ENCODE results near the gene DNMBP.

The DNMBP gene

GRCh38 chr10:100009793-100010676, at the start of gene DNMBP:
Gene DNMBP (minus strand): TSS chr10:100009947. CDS start chr10:99972124, 37,823 bp downstream.
- DNase-seq: peak; percentile 85

DNA sequence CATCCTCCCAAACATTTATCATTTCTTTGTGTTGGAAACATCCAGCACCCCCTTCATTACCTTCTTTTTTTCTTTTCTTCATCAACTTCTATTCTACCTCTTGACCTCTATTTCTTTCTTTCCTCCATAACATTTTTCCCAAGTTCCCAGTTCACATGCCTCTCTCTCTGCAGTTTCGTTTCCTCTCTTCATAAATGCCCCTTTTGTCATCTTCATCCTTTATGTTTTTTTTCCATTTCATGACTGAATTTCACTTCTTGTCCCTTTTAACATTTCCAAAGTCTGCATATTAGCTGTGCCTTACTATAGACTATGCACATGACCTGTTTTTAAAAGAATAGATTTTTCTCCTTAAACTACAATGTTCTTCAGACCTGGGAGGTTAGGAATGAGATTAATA, 48.2 kb upstream of the DNMBP start:
- DNase-seq: no peak

- no peak for DNase-seq
Observed at GRCh38 chr10:100053686-100054460, 44.1 kb upstream of the DNMBP start.

DNA sequence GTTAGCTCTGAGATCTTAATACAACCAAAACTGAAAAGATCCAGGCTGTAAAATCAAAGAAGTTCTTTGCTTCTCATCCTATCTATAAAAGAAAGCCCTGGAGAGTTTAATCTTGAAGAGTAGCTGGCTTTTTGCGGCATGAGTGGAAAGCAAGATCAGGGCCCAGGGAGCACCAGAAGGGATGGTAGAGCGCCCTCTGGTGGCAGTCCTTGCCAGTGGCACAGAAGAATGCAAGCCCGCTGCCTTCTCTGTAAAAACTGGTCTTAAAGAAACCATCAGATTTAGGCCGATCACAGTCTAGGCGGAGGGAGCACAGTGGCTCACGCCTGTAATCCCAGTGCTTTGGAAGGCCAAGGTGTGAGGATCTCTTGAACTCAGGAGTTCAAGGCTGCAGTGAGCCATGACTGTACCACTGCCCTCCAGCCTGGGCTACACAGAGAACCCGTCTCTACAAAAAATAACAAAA, 36.3 kb upstream of the DNMBP start:
- peak; percentile 58 for DNase-seq

GRCh38 chr10:100045592-100045991, 35.8 kb upstream of the DNMBP start:
- DNase-seq: no peak

- no peak for DNase-seq
Observed at GRCh38 chr10:100043796-100044195, 34.0 kb upstream of the DNMBP start.

DNA sequence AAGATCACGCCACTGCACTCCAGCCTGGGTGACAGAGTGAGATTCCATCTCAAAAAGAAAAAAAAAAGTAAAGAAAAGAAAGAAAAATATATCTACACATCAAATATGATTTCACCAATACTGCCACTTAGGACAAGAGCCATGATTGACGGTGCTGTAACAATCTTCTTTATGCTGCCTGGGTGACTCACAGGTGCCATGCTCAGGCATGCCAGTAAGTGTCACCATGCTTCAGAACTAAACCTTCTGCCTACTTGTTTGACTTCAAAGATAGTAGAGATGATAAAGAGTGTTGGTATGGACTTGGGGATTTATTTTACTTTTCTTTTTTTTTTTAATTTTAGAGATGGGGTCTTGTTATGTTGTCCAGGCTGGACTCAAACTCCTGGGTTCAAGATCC, 33.6 kb upstream of the DNMBP start:
- no peak for DNase-seq

GRCh38 chr10:100041306-100042002, 31.7 kb upstream of the DNMBP start:
- no peak for DNase-seq

DNA sequence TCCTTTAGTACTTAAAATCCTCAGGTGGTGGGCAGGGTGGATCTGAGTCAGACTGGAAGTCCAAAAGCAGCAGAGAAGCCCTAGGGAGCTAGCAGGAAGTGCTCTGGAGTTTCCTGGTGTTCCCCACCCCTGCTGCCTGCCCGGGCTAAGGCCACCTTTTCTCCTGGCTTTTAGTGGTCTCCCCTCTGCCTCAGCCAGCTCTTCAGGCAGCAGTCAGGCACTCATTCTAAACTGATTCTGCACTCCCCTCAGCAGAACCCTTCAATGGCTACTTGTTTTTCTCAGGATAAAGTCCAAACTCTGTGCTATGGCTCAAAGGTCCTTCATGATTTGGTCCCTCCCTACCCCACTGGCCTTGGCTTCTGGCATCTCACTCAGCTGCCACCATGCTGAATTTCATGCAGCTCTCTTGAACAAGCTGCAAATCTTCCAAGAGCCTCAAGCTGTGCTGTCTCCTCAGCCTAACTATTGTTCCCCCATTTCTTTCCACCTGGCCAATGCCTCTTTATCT, 28.9 kb upstream of the DNMBP start:
- DNase-seq: no peak

DNA sequence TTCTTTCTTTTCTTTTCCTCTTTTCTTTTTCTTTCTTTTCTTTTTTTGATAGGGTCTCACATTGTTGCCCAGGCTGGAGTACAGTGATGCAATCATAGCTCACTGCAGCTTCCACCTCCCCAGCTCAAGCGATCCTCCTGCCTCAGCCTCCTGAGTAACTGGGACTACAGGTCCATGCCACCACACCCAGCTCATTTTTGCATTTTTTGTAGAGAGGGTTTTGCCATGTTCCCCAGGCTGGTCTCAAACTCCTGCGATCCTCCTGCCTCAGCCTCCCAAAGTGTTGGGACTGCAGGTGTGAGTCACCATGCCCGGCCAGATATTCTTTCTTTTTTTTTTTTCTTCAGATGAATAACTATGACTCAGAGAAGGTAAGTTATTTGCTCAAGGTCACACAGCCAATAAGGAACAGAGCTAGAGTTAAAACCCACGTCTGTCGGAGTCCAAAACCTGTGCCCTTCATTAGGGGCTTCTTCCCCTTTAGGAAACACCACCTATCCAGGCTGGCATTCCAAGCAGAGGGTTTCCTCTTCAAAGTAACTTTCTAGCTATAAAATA, 28.1 kb upstream of the DNMBP start:
- DNase-seq: no peak

- DNase-seq: no peak
Observed at GRCh38 chr10:100036850-100037249, 27.1 kb upstream of the DNMBP start.

- DNase-seq: no peak
Observed at GRCh38 chr10:100033766-100034418, 24.1 kb upstream of the DNMBP start.

DNA sequence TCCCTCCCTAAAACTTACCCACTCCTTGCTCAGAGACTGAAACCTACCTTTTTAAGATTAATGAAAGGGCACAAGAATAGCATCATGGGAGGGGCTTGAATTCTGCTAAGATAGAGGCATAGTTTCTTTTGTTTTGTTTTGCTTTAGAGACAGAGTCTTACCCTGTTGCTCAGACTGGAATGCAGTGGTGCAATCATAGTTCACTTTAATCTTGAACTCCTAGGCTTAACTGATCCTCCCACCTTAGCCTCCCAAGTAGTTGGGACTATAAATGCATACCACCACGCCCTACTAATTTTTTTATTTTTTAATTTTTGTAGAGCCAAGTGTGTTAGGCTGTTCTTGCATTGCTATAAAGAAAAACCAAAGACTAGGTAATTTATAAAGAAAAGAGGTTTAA, 17.7 kb upstream of the DNMBP start:
- no peak for DNase-seq

DNA sequence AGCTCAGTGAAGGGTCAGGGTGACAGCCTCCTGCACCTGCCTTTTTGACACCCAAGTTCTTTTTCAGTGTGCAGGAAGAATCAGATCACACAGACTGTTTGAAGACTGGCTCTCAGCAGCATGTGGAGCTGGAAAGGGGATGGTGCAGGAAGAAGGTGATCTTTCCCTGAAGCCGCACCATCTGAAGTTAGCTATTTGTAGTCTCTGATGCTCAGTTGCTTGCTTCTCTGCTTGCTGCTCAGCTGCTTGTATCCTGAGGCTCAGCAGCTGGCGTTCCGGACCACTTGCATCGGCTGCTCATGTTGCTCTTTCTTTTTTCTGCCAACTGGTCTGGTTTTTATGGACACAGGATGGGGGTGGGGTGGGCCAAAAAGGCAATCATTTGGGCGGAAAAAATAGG, 15.8 kb upstream of the DNMBP start:
- no peak for DNase-seq

- no peak for DNase-seq
Observed at GRCh38 chr10:100024748-100025147, 15.0 kb upstream of the DNMBP start.

GRCh38 chr10:100022403-100022802, 12.7 kb upstream of the DNMBP start:
- no peak for DNase-seq

DNA sequence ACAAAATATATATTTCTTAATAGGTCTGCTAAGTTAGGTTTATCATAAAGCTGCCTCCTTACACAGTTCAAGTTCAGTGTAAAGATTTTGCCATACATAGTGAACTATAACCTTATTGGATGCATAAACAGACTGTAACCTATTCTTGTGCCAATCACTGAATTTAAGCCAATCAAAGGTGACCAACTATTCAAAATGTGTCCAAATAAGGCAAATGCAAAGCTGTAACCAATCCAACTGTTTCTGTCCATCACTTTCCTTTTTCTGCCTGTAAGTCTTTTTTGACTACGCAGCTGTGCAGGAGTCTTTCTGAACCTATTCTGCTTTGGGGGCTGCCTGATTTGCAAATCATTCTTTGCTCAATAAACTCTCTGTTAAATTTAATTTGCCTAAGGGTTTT, 11.6 kb upstream of the DNMBP start:
- no peak for DNase-seq

DNA sequence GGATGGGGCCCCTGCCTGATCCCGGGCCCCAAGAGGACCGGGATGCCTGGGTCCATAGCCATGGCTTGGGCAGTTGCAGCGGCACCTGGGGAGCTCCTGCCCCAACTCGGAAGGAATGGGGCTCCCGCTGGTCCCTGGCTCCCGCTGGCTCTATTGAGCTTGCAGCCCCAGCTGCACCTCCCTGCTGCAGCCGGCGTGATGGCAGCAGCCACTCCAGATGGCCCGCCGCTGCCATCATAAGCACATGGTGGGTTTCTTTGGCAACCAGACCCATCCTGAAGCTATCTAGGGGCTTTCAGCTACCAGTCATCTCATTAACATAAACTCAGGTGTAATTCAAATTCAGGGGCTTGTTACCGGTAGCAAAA, 11.1 kb upstream of the DNMBP start:
- no peak for DNase-seq

DNA sequence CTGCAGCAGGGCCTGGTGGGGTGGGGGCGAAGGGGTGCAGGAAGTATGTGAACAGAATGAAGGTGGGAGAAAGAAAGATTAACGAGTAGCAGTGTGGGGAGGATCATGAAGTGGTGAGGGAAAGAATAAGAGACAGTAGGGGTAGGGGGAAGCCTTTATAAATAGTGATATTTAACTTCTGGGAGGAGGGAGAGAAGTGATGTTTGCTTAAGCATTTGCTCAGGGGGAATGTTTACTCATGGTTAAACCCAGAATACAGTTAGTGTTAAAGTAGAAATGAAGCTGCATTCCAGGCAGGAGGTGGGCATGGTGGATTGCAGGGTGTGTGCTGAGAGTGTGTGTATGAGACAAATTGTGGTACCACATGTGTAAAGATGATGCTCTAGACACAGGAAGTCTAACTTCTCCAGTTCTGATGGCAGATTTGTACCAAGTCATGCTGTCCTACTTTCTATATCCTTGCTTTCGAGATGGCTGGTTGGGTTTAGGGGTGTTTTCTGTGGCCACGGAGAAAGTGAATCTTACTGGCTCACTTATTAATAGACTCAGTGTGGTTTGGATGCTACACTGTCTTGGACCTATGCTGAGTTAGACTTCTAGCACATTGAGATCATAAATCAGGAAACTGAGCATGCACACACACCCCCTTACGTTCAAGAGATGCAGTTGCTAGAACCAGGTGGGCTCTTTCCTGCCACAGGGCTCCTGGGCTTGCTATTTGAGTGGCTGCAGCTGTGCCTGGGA, 10.6 kb upstream of the DNMBP start:
- no peak for DNase-seq

DNA sequence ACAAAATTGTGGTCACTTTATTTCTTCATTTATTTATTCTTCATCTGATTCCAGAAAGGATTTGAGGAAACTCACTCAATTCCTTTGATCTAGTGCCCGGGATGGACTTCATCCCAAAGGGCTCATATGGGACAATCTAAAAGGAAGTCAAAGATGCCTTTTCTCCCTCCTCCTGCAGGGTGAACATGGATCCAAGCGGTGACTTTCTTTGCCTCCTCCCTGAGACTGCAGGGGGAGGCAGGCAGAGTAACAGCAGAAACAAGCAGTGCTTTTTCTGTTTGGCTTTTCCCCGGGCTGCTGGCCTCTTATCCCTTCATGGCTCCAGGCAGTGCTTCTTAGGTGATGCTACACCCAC, 10.0 kb upstream of the DNMBP start:
- DNase-seq: no peak

DNA sequence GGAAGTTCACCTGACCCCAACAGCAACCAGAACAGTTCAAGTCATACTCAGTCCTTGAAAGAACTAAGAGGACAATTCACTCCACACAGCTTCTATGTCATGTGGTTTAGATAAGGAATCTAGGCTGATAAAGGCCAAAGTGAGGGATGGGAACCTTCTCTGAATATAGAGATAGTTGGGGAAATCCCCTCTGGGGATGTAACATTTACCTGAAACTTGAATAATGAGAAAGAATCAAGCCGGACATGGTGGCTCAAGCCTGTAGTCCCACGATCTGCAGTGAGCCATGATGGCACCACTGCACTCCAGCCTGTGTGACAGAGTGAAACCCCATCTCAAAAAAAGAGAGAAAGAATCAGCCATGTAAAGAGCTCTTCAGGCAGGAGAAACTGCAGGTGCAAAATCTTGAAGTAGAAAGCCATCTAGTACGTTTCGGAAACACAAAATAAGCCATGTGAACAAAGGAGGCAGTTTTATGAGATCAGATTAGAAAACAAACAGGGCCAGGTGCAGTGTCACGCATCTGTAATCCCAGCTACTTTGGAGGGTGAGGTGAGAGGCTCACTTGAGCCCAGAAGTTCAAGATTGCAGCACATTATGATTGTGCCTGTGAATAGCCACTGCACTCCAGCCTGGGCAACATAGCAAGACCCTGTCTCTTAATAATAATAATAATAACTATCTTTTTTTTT, 4.5 kb upstream of the DNMBP start:
- DNase-seq: no peak

All from GDM1 (cell line).